NCI-H510A treated with DMSO at 0.1 percent for 48 hours (cell line): ENCODE results near the gene DMPK.

Experiments used
- DNase-seq: peaks from one replicate; lab custom pipeline; 2025; lab: John Stamatoyannopoulos, UW

The DMPK gene

GRCh38 chr19:45786533-45786894 lies 4.2 kb upstream of the DMPK start:
- no peak for DNase-seq

DNA sequence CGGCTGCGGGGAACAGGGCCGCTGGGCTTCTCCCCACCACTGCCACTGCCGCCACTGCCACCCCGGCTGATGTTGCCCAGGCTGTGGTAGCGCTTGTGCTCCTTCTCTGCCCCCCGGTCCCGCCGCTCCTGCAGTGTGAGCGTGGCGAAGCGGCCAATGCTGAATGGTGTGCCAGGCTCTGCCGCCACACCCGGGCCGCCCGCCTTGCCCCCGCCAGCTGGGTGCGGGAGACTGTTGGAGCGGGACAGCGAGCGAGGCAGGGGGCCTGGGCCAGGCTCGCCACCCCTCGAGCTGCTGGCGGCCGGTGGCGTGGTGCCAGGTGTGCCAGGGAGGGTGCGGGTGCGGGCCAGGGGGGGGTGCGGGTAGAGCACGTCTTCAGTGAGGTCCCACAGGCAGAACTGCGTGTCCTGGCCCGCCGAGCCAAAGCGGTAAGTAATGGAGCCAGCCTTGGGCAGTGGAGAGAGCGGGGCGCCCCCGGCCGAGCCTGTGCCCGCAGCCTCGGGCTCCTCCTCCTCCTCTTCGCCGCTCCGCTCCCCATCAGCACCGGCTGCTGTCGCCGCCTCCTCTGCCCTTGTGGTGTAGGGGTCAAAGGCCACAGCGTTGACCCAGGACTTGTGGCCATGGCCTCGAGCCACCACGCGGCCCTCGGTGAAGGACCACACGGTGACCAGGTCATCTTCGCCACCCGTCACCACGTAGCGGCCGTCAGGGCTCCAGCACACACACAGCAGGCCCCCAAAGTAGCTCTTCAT lies 3.7 kb upstream of the DMPK start:
- no peak for DNase-seq

- DNase-seq, result no peak
Measured at GRCh38 chr19:45785097-45785496, 2.8 kb upstream of the DMPK start.

DNA sequence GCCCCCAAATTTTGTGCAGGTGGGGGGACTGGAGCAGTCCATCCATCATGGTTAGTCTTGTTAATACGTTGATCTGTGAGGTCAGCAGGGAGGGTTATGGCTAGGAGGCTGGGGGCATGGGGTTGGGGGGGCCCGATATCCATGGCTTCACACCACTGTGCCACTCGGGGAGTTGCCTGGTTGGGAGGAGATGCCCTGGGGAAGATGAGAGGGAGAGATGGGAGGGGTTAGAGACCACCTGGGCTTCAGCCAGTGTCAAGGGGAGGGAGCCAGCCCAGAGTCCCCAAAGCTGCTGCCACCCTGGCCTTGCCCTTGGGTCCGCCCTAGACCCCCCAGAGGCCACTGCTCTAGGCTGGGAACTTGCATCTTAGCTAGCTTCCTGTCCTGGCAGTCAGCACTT lies 1.8 kb upstream of the DMPK start:
- no peak for DNase-seq

DNA sequence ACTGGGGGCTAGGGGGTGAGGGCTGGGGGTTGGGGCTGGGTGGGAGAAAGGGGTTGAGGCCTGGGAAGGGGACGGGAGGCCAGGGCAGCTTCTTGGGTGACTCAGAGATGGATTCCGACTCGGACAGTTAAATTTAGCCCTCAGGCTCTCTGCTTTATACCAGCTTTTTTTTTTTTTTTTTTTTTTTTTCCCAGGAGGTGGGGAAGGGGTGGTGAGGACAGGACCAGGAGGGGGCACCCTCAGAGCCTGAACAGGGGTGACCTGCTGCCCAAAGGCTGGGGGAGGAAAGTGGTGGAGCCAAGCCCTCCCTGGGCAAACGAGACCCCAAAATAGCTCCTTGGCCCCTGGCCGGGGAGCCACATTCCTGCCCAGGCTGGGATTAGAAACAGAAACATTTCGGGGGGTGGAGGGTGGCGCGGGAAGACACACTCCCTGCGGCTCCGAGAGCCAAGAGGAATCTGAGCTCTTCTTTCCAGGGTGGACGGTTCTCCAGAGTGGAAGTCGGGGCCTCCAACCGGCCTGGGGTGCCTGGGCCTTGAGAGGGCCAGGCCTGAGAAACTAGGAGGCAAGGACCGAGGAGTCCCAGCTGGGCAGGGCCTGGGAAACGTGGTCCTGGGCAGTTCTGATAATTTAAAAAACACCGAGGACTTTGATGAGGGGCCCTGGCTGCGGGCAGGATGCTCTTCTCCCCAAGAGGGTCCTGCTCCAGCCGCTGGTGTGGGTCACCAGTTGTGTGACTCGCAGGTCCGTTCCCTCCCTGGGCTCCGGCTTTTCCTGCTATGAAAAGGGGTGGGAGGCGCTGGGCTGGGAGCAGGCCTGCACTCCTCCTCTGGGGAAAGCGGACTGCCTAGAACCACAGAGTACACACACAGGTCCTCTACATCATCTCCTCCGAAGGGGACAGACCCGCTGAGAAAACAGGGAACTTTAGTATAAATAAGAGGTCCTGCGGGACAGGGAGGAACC lies 813 bp upstream of the DMPK start:
- no peak for DNase-seq

- DNase-seq, result peak; percentile 66
Measured at GRCh38 chr19:45781214-45782161, 802 bp downstream of the DMPK start.

GRCh38 chr19:45780448-45781213 lies 1.7 kb downstream of the DMPK start:
- no peak for DNase-seq

DNA sequence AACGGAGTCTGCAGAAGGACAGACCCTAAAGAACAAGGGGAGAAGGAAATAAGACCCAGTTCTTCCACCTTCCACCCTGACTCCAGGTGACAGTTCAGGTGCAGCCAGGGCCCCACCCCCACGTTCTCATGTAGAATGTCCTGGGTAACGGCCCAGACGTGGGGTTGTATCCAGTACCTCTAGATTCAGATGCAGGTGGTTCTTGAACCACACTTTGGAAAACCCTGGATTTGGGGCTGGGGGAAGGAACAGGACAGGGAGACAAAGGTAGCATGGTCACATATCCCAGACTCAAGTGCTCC lies 2.2 kb downstream of the DMPK start:
- DNase-seq, result no peak

- DNase-seq, result no peak
Measured at GRCh38 chr19:45779231-45780145, 2.8 kb downstream of the DMPK start.

DNA sequence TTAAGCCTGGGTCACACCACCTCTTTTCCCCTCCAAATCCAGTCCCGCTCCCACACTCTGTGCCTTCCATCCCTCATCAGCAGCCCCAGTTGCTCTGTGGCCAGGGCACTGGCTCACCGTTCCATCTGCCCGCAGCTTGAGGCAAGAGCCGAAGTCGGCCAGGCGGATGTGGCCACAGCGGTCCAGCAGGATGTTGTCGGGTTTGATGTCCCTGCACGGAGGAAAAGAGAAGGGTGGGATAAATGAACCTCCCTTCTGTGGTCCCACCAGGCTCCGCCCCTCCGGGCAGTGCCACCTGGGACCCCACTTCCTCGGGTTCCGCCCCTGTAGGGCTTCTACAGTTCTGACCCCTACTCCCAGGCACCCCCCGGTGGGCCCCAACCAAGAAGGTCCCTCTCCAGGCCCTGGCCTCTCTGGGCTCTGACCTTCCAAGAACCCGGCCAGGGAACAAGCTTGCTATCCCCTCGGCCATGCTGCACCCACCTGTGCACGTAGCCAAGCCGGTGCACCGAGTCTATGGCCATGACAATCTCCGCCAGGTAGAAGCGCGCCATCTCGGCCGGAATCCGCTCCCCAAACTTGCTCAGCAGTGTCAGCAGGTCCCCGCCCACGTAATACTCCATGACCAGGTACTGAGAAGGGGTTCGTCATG lies 4.2 kb downstream of the DMPK start:
- DNase-seq, result no peak

DNA sequence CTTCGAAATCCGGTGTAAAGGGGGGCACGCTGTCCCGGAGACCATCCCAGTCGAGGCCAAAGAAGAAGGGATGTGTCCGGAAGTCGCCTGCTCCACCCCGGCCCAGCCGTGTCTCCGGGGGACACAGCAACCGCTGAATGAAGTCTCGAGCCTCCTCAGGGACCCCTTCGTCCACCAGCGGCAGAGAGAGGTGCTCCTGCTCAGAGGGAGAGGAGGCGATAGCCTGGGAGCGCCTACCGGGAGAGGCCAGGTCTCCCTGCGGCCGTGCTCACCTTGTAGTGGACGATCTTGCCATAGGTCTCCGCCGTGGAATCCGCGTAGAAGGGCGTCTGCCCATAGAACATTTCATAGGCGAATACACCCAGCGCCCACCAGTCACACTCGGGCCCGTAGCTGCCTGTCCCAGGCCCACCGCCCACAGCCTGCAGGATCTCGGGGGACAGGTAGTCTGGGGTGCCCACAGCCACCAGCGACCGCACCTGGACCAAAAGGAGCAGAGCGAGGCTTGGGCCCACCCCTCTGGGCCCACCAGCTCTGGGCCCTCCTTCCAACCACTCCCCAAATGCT lies 4.8 kb downstream of the DMPK start:
- DNase-seq, result no peak

- no peak for DNase-seq
Measured at GRCh38 chr19:45774765-45775164, 7.5 kb downstream of the DMPK start.

DNA sequence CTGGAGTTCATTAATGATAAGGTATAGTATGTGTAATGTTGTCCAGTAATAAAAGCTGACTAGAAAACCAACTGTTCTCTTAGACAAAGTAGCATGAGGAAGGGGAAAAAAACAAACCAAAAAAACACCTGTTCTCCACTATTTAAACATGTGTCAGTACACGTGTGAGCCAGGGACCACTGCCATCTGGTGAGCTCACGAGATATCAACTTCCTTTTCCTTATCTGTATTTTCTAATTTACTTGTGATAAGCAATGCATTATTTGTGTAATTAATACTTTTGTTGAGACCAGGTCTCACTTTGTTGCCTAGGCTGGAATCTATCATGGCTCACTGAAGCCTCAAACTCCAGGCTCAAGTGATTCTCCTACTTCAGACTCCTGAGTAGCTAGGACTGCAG lies 8.9 kb downstream of the DMPK start:
- DNase-seq, result no peak

GRCh38 chr19:45772912-45773311 lies 9.4 kb downstream of the DMPK start:
- DNase-seq, result no peak

DNA sequence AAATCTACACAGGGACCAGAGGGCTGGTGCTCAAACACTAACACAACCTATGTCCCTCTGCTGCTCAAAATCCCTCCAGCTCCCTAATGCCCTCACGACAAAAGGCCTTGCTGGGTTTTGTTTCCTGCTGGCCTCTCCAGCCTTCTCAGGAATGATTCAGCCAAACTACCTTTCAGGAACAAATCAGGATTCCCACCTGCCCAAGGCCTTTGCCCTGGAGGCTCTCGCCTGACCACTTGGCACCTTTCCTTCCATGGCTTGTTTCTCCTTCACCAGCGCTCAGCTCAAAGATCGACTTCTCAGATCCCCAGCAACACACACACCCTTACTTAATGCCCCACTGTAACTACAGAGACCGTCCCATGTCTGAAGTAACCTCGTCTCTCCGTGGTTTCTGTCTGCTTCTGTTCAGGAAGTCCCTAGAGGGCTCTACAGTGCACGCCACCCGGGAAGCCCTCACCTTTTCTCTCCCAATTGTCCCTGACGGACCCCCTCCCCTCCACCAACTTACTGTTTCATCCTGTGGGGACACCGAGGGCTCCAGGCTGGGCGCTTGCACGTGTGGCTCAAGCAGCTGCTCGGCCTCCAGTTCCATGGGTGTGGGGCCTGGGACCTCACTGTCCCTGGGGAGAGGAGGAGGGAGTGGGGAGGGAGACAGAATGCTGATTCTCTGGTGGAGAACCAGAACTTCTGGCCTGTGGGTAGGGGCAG lies 10.0 kb downstream of the DMPK start:
- no peak for DNase-seq

- no peak for DNase-seq
Measured at GRCh38 chr19:45771311-45771933, 10.9 kb downstream of the DMPK start.

DNA sequence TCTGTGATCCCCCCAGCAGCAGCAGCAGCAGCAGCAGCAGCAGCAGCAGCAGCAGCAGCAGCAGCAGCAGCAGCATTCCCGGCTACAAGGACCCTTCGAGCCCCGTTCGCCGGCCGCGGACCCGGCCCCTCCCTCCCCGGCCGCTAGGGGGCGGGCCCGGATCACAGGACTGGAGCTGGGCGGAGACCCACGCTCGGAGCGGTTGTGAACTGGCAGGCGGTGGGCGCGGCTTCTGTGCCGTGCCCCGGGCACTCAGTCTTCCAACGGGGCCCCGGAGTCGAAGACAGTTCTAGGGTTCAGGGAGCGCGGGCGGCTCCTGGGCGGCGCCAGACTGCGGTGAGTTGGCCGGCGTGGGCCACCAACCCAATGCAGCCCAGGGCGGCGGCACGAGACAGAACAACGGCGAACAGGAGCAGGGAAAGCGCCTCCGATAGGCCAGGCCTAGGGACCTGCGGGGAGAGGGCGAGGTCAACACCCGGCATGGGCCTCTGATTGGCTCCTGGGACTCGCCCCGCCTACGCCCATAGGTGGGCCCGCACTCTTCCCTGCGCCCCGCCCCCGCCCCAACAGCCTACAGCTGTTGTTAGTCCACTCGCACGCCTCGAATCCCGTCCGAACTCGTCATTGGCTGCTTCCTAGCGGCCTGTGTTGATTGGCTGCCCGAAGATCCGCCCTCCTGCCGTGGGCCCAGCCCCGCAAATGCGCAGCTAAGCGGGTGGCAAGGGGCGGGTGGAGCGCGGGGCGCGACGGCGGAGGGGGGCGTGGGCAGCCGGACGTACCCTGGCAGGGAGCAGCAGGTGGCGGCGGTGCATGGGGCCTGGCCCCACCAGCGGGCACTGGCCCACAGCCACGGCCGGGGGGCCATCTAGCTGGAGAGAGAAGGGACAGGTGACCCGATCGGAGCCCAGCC lies 11.8 kb downstream of the DMPK start:
- DNase-seq, result peak; percentile 99
